ENCODE data around the gene KCND3. TPM values are rescaled to one million over a fixed set of nuclear protein-coding genes. Genes with fewer than 3 reads are reported as not detected.

Gene KCND3
- total RNA-seq, 1 donor from 2014 or later, result 0.31 TPM

DNA sequence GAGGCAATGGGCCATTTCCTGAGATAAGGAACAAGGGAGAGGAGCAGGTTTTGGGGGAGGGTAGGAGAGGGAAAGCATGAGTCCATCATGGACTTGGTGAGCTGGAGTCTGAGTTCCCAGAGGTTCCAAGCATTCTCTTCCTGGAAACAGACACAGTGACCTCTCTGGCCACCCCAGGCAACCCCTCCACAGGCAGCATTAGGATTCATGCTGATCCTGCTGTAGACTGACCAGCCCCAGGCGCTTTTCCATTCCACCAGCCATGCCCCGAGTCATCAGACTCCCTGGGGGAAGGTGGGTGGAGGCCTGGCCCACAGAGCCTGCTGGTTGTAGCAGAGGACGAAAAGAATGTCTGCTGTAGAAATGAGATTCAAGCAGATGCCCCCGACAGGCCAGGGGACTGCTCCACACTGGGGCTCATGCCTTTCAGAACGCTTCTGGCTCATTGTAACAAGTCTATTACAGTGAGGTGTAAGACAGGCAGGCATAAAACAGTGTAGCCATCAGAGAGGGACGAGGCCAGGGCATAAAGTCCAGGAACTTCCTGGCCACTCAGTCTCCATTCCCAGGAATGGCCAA is 52.2 kb downstream of the KCND3 start:
- TF ChIP-seq, protein P1, sequence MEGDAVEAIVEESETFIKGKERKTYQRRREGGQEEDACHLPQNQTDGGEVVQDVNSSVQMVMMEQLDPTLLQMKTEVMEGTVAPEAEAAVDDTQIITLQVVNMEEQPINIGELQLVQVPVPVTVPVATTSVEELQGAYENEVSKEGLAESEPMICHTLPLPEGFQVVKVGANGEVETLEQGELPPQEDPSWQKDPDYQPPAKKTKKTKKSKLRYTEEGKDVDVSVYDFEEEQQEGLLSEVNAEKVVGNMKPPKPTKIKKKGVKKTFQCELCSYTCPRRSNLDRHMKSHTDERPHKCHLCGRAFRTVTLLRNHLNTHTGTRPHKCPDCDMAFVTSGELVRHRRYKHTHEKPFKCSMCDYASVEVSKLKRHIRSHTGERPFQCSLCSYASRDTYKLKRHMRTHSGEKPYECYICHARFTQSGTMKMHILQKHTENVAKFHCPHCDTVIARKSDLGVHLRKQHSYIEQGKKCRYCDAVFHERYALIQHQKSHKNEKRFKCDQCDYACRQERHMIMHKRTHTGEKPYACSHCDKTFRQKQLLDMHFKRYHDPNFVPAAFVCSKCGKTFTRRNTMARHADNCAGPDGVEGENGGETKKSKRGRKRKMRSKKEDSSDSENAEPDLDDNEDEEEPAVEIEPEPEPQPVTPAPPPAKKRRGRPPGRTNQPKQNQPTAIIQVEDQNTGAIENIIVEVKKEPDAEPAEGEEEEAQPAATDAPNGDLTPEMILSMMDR (IDR thresholded peaks at IDR 0.05; ENCODE audit: unreplicated experiment), result no peak
- no peaks in the 10 kb centered on the region for H3K4me1 Mint-ChIP-seq
- H3K36me3 Mint-ChIP-seq, result no peaks in the 10 kb centered on the region
- H3K4me3 Mint-ChIP-seq, result no peak overlapping the region
- H3K27ac Mint-ChIP-seq, result no peak overlapping the region
- H3K27me3 Mint-ChIP-seq (ENCODE audit: low read depth), result peaks cover 20% of the 10 kb centered on the region
- peaks cover 4% of the 10 kb centered on the region for H3K9me3 Mint-ChIP-seq
- DNase-seq (ENCODE audit: low spot score in 2 of 2, unreplicated experiment in 2 of 2), result no peak

DNA sequence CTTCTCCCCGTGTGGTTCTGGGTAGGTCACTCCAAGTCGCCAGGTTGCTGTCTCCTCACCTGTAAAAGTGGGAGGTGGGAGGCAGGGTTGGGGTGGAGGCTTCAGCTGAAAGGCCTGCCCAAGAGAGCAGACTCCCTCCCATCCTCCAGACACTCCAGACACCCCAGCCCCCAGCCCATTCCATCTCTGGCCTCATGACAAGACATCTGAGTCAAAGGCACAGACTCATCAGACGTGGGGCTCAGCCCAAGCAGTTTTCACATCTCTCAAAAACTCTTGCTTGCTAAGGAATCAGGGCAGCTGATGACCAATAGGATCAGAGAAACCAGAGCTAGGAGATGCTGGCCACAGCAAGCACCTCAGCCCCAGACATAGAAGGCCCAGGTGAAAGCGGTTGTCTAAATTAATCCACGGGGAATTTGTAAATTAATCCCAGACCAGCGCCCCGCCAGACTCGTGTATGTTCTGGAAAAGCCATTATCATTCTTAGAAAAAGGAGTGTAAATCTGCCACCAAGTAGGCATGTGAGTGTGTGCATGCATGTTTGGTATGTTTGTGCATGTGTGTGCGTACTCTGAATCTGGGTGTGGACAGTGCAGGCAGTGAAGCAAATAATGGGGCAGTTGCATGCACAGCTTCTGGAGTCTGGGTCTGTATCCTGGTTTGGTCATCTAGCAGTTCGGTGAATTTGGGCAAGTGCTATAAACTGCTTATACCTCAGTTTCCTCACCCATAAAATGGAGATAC is 55.2 kb downstream of the KCND3 start:
- peaks cover 31% of the 10 kb centered on the region for H3K27me3 Mint-ChIP-seq (ENCODE audit: low read depth)
- H3K27ac Mint-ChIP-seq, result no peak overlapping the region
- no peaks in the 10 kb centered on the region for H3K4me1 Mint-ChIP-seq
- DNase-seq (ENCODE audit: low spot score in 2 of 2, unreplicated experiment in 2 of 2), result no peak
- no peaks in the 10 kb centered on the region for H3K9me3 Mint-ChIP-seq
- TF ChIP-seq, protein P1 (IDR thresholded peaks at IDR 0.05; ENCODE audit: unreplicated experiment), result no peak
- no peaks in the 10 kb centered on the region for H3K36me3 Mint-ChIP-seq
- no peak overlapping the region for H3K4me3 Mint-ChIP-seq

DNA sequence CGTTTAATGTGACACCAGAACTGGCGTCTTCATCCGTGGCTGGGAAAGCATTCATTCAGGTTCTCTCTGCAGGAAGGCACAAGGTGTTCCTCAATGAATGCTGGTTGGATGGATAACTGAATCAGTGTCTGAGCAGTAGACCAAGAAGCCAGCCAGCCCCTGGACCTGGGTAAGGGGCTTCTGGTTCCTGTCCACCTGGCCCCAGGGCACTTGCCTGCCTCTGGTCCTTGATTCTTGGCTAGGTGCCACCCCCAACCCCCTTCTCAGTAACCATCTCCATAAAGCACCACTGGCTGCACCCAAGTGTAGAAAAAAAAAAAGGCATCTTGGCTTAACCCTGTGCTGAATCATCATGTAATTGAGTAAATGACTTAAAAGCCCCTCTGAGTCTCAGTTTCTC is 59.1 kb downstream of the KCND3 start:
- TF ChIP-seq, protein P1 (IDR thresholded peaks at IDR 0.05; ENCODE audit: unreplicated experiment), result no peak
- no peak overlapping the region for H3K4me3 Mint-ChIP-seq
- no peak overlapping the region for H3K27ac Mint-ChIP-seq
- no peaks in the 10 kb centered on the region for H3K9me3 Mint-ChIP-seq
- H3K4me1 Mint-ChIP-seq, result no peaks in the 10 kb centered on the region
- peaks cover 22% of the 10 kb centered on the region for H3K27me3 Mint-ChIP-seq (ENCODE audit: low read depth)
- no peaks in the 10 kb centered on the region for H3K36me3 Mint-ChIP-seq
- no peak for DNase-seq (ENCODE audit: low spot score in 2 of 2, unreplicated experiment in 2 of 2)

DNA sequence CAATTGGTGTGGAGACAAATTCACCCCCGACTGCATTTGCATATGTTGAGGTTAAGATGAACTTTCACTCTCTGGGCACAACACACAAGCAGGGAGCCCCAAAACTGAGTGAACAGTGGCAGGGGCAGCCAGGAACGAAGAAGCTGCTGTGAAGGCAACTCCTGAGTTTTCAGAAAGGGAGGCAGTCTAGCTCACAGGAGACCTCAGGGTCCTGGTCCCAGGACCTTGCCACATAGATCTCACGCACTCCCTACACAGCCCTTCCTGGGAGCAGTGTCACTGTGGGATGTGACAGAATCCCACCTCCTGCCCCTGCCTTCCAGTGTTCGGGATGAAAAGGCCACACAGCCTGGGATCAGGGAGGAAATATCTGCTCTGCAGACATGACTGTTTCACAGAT is 60.9 kb downstream of the KCND3 start:
- no peak for DNase-seq (ENCODE audit: low spot score in 2 of 2, unreplicated experiment in 2 of 2)

DNA sequence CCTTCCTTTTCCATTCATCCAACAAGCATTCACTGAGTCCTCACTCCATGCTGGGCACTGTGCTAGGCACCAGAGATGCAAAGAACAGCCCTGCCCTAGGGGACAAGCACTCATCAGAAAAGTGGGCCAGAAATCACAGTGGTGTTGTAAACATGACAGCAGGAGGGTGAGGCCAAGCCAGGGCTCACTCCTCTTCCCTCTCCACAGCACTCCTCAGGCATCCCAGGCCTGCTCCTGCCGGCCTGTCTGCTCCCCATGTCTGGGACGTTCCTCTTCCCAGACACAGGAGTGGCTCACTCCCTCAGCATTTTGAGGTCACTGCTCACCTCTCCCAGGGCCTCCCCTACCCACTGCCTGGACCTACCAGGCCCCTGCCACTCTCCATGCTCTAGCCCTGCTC is 61.8 kb downstream of the KCND3 start:
- Mint-ChIP-seq H3K9me3 (no peaks in the 10 kb centered on the region), H3K27me3 (ENCODE audit: low read depth) (peaks cover 25% of the 10 kb centered on the region), H3K4me3 (no peak overlapping the region), H3K36me3 (no peaks in the 10 kb centered on the region), H3K27ac (no peak overlapping the region), H3K4me1 (no peaks in the 10 kb centered on the region)
- DNase-seq (ENCODE audit: low spot score in 2 of 2, unreplicated experiment in 2 of 2), result no peak
- TF ChIP-seq, protein P1 (IDR thresholded peaks at IDR 0.05; ENCODE audit: unreplicated experiment), result no peak

More for the DNA sequence above, 60.9 kb downstream of the KCND3 start:
- Mint-ChIP-seq H3K27ac (no peak overlapping the region), H3K4me1 (no peaks in the 10 kb centered on the region), H3K36me3 (no peaks in the 10 kb centered on the region), H3K27me3 (ENCODE audit: low read depth) (peaks cover 21% of the 10 kb centered on the region), H3K9me3 (no peaks in the 10 kb centered on the region), H3K4me3 (no peak overlapping the region)
- TF ChIP-seq, protein P1 (IDR thresholded peaks at IDR 0.05; ENCODE audit: unreplicated experiment), result no peak
